GM21390 (cell line): ENCODE results near the gene HILPDA.
A peak's percentile ranks its signal among the peaks of the same experiment; 100 is the strongest.

Experiments used
- ATAC-seq: cut with Tn5 transposase; IDR thresholded peaks from one replicate; pipeline ENCODE4 v1.9.1; 2021; ENCODE audit not compliant: unreplicated experiment

Gene HILPDA, protein sequence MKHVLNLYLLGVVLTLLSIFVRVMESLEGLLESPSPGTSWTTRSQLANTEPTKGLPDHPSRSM

DNA sequence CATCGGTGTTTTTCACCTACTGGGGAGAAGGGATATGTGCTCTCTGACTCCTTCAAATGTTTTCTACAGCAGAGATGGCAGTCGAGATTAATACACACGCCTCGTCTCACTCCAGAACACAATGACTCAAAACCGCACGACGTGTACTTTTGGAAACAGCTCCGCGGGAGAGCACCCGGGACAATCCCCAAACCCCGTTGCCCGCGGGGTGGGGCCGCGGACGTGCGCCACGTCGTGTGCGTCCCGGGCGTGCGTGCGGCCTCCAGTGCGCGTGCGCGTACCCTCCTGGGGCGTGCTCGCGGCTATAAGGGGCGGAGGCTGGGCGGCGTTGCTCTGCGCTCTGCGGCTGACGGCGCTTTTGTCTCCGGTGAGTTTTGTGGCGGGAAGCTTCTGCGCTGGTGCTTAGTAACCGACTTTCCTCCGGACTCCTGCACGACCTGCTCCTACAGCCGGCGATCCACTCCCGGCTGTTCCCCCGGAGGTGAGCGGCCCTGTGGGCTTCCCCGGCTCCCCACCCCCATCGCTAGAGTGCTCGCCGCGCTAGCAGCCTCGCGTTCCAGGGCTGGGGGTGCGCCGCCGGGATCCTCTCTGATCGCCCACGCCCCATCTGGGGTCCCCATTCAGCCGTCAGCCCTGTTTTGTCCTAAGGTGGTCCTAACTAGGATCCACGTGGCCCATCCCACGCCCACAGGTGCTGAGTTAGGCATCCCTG, at the start of gene HILPDA:
Gene HILPDA, plus strand, starts transcription at position 336 of the 712 bp plus-strand sequence. CDS start 1,391 bp downstream, outside the sequence.
- ATAC-seq: peak; percentile 77

DNA sequence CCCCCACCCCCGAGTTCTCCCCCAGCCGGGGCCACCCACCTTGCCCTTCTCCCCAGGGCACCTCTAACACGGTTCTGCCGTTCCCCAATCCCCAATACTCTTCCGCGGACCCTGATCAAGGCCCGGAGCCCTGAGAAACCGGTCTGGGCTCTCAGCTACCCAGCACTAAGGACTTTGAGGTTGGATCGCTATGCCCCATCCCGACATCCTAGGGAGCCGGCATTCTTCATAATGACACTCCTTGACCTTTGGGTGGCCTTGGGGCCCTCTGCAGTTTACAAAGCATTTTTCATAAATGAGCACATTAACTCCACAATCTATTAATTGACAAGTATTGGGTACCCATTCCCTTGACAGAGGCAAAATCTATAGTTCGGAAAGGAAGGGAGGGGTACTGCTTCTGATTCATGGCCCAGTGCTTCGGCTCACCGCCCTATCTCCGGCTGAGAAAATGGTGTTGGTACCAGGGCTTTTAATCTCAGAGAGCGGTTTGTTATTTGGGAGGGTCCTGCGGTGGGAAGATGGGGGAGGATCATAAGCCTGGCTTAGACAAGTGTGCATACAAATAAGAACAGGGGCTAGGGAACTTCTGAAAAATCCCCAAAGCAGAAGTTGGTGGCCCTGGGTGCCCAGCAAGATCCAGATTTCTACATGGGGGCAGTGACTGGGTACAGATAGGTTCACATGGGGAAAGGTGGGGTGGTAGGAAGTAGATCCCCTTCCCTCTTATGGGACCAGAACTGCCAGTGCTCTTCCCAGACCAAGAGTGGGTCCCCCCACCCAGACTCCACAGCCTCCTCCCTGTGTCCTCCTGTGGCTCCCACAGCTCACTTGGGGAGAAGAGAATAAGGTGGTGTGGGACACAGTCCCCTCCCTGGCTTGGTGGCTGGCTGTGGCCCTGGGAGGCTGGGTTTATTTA, 49.1 kb upstream of the HILPDA start:
- no peak for ATAC-seq

DNA sequence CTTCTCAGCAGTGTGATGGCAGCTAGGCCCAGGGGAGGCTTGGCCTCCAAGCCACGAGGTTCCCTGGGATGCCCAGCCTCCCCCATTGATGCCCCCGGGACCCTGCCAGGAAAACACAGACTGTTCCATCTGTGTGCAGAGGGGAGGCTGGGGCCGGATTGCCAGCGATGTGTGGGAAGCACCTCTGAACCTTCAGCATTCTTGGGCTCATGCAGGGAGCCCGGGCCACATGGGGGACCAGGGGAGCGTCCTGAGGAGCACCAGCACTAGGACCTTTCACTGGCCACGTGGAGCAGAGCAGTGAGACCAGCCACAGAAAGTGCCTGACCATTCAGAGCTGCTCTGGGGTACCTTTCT, 48.5 kb upstream of the HILPDA start:
- ATAC-seq: no peak

DNA sequence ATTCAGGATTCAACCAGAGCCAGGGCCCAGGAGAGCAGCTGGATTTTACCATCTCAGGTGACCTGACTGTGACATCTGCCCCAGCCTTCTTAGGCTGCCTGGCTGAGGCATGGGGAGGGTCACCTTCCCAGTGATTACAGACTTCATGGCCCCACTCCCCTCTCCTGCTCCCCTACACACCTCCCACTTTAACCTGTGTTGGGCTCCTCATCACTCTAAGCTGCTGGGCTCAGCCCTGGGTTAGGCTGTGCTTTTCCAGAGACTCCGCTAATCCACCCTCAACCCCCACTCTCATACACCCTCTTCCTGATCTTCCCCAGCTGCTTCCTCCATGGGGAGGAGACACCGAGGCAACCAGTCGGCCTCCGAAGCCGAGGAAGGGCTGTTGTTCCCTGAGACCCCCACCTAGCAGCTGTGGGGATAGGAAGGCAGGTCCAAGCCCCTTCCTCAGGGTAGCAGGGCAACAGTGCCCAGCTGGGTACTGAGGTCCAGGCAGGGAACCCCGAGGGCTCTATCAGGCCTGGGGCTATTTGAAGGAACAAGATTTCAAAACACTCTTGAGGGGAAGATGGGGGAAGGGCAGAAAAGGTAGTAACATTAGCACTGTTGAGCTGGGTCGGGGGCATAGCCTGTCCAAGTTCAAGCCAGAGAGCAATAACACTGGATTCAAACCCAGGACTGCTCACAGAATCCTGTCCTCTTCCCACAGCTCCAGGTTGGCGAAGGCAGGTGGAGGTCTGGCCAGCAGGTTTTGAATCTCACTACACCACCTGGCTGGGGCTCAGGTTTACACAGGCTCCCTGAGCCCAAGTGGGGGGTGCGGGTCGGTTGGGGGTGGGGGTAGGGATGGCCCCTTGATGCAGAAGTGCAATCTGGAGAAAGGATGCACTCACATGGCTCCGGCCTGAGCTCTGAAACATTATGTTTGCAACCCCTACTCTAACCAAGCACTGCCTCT, 47.6 kb upstream of the HILPDA start:
- no peak for ATAC-seq

DNA sequence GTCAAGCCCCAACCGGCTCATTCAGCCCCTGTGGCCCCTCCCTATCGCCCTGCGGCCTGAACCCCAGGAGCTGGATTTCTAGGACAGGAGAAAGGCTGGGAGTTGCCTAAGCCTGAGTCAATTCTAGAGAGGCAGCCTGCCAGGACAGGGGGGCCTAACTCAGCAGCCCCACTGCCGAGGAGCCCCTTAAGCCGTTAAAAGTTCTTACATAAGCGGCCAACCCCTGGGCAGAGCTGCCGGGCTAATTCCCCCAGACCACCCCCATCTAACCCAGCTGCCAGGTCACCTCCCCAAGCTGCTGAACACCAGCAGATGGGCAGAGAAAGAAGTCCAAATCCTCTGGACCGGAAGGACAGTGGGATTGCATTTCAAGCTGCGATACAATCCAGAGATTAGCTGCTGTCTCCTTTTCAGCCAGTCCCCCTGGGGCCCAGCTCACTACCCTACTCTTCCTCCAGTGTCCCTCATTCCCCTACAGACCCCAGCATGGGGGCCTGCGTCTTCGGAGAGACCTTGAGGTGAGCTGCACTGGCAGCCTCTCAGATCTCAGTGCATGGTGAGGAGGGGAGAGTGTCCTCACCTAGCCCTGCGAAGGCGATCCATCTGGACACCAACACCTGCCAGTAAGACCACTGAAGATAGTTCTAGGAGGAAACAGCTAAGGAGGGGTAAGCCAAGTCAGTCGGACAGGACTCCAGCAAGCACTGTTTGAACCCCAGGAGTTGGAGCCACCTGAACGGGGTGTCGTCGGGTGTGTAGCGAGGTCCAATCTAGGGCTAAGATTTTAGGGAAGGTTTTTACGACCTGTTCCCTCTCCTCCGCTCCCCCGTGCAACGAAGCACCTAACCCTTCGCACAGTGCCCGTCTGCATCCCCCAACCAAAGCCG, 46.7 kb upstream of the HILPDA start:
- no peak for ATAC-seq

DNA sequence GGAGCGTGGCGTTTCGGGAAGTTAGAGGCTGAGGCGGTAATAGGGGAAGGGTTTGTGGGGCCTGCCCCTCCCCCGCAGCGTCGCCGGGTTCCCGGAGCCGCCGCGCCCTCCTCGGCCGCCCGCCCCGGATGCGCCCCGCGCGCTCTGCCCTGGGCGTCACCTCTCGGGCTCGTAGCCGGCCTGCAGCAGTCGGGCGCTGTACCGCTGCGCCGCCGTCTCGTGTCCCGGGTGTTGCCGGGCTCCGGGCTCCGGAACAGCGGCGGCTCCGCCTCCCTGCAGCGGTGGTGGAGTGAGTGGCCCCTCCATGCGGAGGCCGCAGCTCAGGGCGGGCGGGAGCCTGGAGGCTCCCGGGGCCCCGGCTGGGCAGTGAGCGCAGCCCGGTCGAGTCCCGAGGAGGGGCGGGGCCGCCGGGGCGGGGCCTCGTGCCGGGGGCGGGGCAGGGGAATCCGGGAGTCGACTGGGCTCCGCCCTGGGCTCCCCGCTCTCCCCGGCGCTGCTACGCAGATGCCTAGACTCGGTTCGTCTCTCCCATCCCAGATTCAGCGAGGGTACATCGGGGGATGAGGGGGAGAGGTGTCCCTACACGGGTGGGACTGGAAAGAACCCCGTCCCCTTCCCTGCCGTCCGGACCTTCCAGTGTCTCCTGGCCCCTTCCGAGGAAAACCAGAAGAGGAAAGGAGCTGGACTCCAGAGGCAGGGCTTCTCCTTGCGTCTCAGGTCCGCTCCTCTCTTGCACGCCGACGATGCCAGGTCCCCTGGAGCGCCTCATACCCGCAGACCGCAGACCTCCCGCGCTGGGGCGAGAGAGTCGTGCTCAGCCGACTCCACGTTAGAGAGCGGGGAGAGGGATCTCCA, 45.9 kb upstream of the HILPDA start, which contains the start of gene IMPDH1:
Gene IMPDH1, minus strand, starts transcription at position 387 of the 855 bp plus-strand sequence. Its CDS starts 81 bp downstream, at position 306.
- peak; percentile 79 for ATAC-seq

DNA sequence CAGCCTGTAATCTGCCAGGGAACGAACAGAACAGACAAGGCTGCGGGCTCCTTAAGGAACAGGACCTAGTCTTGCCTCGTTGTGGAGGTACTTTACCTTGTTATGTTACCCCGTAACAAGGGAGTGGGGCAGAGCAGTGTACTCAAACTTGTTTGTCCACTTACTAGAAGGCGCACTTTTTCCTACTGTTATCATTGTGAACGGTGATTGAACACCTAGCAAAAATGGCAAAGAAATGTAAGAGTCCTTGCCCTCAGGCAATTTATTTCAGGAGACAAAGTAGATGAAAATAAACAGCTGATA, 45.3 kb upstream of the HILPDA start:
- ATAC-seq: no peak

DNA sequence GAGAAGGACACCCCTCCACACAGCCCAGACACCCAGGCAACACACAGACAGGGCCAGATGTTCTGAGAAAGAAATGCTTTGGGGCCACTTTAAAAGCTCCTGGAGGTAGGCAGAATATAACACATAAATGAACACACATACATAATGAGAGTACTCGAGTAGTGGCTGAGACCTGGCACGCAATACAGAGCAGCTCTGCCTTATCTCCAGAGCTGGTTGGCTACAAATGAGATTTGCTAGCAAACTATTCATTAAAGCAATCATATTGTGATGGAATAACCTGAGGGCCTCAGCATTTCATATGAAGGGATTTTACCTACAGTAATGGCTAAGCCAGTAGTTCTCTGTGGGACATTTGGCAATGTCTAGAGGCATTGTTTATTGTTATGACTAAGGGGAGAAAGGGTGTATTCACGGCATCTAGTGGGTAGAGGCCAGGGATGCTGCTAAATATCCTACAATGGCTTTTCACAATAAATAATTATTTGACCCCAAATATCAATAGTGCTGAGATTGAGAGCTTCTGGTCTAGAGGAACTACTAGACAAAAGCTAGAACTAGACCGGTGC, 40.4 kb upstream of the HILPDA start:
- no peak for ATAC-seq

DNA sequence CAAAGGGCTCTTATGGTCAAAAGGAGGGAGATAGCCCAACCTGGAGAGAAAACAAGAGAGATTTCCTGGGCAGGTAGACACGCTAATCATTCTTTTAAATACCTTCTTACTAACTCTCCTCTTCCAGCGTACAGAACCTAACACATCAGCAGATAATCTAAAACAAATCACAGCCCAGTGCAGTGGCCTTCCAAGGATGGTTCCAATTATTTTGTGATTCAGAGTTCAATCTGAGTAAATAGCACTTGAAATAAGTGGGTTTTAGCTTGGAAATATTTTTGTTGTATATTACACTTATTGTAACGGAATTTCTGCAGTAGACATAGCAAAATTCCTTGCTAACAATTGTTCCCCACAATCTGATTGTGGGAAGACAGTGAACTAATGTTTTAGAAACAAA, 38.6 kb upstream of the HILPDA start:
- no peak for ATAC-seq

DNA sequence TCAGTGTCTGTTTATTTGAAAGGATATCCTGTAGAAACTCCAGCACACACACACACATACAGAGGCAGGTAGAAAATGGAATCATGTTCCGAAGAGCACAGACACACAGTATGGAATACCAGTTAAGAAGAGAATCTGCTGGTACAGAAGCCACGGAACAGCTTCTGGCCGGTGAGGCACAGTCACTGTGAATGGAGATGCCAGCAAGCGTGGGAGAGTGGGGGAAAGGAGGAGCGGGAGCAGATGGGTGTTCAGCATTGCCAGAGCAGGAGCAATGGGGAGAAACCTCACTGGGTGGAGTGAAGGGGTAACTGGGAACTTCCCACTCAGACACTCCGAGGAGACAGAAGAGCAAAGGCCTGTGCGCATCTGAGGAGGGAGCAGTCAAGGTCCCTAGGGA, 36.4 kb upstream of the HILPDA start:
- ATAC-seq: no peak

DNA sequence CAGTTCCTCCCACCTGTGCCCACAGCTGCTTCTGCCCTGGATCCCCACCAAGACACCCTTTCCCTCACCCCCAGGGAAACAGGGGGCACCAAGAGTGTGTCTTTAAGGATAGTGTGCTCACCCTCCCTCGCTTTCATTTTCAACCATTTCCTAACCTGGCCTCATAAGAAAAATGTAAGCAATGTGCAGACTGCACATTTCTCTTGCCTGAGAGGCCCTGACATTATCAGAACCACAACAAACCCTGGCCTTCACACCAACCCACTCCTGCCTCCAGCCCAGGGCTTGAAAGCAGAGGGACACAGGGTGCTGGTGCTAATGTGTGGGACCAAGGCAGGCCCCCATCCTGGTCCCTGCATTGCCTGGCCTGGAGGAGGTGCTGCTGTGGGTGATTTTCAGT, 34.9 kb upstream of the HILPDA start:
- ATAC-seq: no peak

DNA sequence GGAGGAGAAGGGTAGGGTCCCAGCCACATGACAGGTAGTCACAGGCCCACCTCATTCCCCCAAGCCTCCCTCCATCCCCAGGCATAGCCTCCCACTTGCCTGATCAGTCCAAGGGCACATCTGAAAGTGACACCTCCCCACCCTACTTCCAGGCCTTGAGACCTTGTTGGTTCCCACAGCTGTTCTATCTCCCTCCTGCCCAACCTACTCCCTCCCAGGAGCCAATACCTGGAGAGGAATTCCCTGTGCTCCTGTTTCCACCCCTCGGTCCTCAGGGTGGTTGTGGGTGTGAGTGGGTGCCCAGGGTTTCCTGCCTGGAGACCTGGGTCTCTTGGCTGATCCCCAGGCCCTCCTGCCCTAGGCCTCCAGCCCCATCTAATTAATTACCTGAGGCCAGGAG, 34.3 kb upstream of the HILPDA start:
- no peak for ATAC-seq

DNA sequence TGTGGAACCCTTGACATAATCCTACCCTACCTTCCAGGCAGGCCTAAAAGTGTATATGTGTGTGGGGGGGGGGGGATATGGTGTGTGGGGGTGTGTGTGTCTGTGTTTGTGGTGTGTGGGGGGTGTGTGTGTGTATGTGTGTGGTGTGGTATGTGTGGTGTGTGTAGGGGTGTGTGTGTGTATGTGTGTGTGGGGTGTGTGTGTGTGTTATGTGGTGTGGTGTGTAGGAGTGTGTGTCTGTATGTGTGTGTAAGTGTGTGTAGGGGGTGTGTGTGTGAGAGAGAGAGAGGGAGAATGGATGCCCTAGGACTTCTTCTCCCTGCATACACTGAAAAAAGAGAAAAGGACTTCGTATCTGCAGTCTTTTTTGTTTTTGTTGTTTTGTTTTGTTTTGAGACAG, 33.6 kb upstream of the HILPDA start:
- no peak for ATAC-seq

DNA sequence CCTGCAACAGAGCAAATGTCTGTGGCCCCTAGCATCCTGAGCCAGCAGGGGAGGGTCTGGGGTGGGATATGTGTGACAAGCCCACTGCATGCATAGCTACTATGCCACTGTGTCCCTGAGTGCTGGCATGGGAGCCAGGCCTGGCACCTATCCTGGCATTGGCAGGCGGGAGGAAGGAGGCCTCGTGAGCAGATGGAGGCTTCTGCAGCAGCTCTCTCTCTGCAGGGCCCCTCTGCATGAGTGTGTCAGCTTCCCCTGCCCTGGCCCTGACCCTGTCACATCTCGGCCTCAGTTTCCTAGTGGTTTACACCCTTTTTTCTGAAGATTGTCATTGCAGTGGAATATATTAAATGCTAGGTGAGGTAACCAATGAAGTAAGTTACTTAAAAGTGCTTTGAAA, 32.8 kb upstream of the HILPDA start:
- no peak for ATAC-seq

DNA sequence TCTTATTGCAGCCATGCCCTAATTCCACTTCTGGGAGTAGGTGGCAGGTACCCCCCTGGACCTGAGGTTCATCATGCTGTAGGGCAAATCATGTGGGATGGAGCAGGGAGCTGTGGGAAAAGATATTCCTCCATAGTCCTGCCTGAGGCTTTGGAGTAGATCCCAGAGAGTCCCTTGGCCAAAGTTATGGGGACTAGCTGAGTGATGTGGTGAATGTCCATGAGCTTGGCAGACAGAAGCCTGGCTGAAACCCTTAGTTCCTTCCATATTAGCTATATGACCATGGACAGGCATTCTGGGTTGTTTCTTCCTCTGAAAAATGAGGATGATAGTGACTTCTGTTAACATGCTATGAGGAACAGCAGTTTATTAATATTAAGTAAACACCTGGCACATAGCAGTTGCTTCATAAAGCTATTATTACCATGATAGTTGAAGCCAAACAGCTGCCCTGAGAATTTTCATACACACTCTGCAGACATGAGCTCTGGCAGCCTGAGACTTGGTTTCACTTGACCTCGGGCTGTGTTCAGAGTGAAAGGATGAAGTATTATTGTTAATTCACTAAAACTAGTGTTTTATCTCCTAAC, 30.9 kb upstream of the HILPDA start:
- ATAC-seq: no peak

DNA sequence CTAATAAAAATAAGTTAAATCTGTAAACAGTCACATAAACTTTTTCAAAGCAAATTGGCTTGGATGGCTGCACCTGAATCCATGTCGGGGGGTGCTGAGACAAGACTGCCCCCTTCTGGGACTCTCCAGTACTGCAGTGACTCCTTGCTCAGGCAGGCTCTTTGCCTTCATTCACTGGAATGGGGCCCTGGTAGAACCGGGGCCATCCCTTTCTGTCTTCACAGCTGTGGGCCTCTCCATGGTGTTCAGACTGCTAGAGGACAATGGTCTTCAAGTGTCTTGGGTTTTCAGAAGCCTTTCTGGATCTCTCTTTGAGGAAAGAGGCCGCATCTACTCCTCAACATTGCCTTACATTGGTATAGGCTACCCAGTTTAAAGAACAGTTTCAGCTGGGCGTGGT, 29.8 kb upstream of the HILPDA start:
- no peak for ATAC-seq

DNA sequence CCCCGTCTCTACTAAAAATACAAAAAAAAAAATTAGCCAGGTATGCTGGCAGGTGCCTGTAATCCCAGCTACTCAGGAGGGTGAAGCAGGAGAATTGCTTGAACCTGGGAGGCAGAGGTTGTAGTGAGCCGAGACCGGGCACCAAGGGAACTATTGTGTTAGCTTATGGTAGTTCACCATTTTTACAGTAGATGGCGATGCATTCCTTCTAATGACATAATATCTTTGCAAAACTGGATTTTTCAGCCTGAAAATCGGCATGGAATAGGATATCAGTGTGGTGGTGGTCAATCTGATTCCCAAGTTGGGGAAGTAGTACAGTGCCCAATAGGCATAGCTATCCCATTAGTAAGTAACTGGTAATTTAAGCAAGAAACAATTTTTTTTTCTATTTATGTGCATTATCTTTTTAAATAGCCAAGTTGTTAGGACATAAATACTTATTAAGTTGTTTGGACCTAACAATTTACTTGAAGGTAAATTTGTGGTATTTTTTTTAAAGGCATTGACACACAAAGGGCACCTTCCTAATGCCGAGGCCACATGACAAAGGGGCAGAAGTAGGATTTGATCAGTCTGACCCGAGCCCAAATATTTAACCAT, 28.3 kb upstream of the HILPDA start:
- no peak for ATAC-seq

DNA sequence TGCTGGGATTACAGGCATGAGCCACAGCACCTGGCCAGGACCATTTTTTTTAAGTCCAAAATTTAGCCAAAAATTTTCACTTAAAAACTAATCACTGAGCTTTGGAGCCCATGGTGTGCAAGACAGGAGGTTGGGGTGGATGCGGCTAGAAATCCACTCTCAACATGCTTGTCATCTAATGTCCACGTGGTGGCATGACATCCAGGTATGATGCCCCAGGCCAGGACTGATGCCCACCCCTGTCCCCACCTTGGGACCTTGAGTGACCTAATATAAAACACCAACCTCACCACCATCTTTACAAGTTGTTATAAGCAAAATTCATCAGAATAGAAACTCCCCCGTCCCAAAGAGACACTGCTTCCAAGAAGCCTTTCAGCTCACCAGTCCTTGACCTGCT, 25.5 kb upstream of the HILPDA start:
- ATAC-seq: no peak
